ENCODE measurements around the gene SNRPD3. TPM values are rescaled to one million over a fixed set of nuclear protein-coding genes. Genes with fewer than 3 reads are reported as not detected.

SNRPD3 gene
- total RNA-seq, 1 donor, result 57.5 TPM

DNA sequence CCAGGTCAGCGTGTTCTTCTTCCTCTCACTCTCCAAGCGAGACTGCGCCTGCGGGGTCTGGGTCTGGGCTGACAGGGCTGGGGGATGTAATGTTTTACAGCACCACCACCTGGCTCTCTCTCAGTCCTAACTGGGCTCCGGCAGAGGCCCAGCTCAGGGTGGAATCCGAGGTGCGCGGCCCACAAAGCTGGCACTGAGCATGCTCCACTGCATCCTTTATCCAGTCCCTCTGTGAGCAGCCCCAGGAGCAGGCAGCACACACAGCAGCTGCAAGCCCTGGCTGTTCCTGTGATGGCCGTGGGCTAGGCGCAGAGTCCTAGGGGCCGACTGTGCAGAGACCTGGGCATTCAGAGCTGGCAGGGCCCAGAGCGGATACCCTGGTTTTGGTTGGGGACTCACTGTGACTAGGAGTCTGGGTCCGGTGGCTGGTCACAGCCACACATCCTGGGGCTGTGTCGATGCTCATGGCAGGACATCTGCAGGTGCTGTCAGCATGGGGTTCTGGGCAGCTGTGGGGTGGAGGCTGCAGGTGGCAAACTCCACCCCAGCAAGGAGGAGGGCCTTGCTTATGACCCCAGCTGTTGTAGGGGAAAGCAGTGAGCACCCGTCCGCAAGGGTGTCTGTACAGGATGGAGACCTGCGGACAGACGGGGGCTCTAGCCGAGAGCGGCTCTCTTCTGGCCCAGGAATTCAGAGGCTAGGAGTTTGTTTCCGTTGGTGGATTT, 33.1 kb downstream of the SNRPD3 start:
- no peaks in the 10 kb centered on the region for H3K9me3 ChIP-seq (ENCODE audit: low read depth, low read length)
- no peak overlapping the region for H3K27ac ChIP-seq (ENCODE audit: low read depth, low read length)
- no peak for DNase-seq (ENCODE audit: insufficient read length, low spot score, missing footprints)
- H3K79me2 ChIP-seq (ENCODE audit: insufficient read depth, low read length), result no peaks in the 10 kb centered on the region
- H4K20me1 ChIP-seq (ENCODE audit: insufficient read depth, low read length), result no peaks in the 10 kb centered on the region
- peaks cover 7% of the 10 kb centered on the region for H3K4me1 ChIP-seq (ENCODE audit: insufficient read depth, low read length)
- no peaks in the 10 kb centered on the region for H3K27me3 ChIP-seq (ENCODE audit: insufficient read depth, low read length)
- H3K4me2 ChIP-seq (ENCODE audit: insufficient read depth, low read length), result no peak overlapping the region
- TF ChIP-seq, protein P1, sequence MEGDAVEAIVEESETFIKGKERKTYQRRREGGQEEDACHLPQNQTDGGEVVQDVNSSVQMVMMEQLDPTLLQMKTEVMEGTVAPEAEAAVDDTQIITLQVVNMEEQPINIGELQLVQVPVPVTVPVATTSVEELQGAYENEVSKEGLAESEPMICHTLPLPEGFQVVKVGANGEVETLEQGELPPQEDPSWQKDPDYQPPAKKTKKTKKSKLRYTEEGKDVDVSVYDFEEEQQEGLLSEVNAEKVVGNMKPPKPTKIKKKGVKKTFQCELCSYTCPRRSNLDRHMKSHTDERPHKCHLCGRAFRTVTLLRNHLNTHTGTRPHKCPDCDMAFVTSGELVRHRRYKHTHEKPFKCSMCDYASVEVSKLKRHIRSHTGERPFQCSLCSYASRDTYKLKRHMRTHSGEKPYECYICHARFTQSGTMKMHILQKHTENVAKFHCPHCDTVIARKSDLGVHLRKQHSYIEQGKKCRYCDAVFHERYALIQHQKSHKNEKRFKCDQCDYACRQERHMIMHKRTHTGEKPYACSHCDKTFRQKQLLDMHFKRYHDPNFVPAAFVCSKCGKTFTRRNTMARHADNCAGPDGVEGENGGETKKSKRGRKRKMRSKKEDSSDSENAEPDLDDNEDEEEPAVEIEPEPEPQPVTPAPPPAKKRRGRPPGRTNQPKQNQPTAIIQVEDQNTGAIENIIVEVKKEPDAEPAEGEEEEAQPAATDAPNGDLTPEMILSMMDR (IDR thresholded peaks at IDR 0.05; ENCODE audit: extremely low read depth, low read depth, low read length), result no peak
- H2AFZ ChIP-seq (ENCODE audit: low read length), result no peak overlapping the region
- H3K4me3 ChIP-seq (ENCODE audit: insufficient read depth, low read length), result no peak overlapping the region
- no peaks in the 10 kb centered on the region for H3K36me3 ChIP-seq (ENCODE audit: insufficient read depth, low read length)

DNA sequence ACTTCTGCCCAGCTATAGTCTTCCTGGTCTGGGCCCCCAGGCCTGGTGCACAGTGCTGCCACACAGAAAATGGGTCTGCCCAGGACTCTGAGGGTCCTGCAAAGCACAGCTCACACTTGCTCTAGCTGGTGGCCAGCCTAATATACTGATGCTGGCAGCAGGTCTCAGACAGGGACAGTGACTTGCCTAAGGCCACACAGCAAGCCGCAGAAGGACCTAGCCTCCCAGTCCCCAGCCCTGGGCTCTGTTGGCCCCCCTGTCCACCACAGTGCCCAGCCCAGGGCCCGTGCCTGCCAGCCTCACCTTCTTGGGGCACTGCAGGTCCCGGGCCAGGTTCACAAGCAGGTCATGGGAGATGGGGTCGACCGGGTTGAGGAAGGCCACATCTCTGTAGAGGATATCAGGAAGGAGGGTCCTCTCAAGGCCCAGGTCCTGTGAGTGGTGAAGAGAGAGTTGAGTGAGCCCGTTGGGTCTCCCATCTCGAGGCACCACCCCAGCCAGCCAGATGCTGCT, 33.8 kb downstream of the SNRPD3 start:
- TF ChIP-seq, protein P1 (IDR thresholded peaks at IDR 0.05; ENCODE audit: extremely low read depth, low read depth, low read length), result no peak
- H3K4me2 ChIP-seq (ENCODE audit: insufficient read depth, low read length), result no peak overlapping the region
- H2AFZ ChIP-seq (ENCODE audit: low read length), result no peak overlapping the region
- H3K4me1 ChIP-seq (ENCODE audit: insufficient read depth, low read length), result peaks cover 7% of the 10 kb centered on the region
- H3K4me3 ChIP-seq (ENCODE audit: insufficient read depth, low read length), result no peak overlapping the region
- no peaks in the 10 kb centered on the region for H3K36me3 ChIP-seq (ENCODE audit: insufficient read depth, low read length)
- no peak overlapping the region for H3K27ac ChIP-seq (ENCODE audit: low read depth, low read length)
- H4K20me1 ChIP-seq (ENCODE audit: insufficient read depth, low read length), result no peaks in the 10 kb centered on the region
- no peaks in the 10 kb centered on the region for H3K9me3 ChIP-seq (ENCODE audit: low read depth, low read length)
- no peaks in the 10 kb centered on the region for H3K27me3 ChIP-seq (ENCODE audit: insufficient read depth, low read length)
- DNase-seq (ENCODE audit: insufficient read length, low spot score, missing footprints), result peak; percentile 74
- H3K79me2 ChIP-seq (ENCODE audit: insufficient read depth, low read length), result no peaks in the 10 kb centered on the region

DNA sequence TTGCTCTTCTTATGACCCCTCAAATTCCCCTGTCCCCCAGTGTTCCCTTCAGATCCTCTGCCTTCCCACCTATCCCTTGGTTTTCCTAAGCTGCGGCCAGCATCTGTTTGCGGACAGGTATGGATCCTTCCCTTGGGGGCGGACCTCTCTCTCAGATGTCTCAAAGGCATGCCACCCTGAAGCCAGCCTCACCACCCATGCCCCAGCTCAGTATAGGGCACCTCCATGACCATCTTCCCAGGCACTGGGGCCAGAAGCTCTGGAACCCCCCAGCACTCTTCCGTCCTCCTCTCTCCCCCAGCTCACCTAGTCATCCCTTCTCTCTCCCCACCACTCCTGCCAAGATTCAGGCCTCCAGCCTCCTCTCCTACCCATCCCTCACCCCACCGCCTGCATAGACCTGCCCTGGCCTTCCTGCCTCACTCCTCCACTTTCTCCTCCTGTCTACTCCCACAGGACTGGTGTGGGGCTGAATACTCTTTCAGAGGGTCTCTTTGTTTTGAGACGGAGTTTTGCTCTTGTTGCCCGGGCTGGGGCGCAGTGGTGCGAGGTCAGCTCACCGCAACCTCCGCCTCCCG, 34.9 kb downstream of the SNRPD3 start:
- no peak overlapping the region for H2AFZ ChIP-seq (ENCODE audit: low read length)
- H3K4me3 ChIP-seq (ENCODE audit: insufficient read depth, low read length), result no peak overlapping the region
- H3K36me3 ChIP-seq (ENCODE audit: insufficient read depth, low read length), result no peaks in the 10 kb centered on the region
- no peaks in the 10 kb centered on the region for H4K20me1 ChIP-seq (ENCODE audit: insufficient read depth, low read length)
- H3K79me2 ChIP-seq (ENCODE audit: insufficient read depth, low read length), result no peaks in the 10 kb centered on the region
- H3K4me2 ChIP-seq (ENCODE audit: insufficient read depth, low read length), result no peak overlapping the region
- H3K9me3 ChIP-seq (ENCODE audit: low read depth, low read length), result no peaks in the 10 kb centered on the region
- TF ChIP-seq, protein P1 (IDR thresholded peaks at IDR 0.05; ENCODE audit: extremely low read depth, low read depth, low read length), result no peak
- H3K4me1 ChIP-seq (ENCODE audit: insufficient read depth, low read length), result peaks cover 7% of the 10 kb centered on the region
- DNase-seq (ENCODE audit: insufficient read length, low spot score, missing footprints), result peak; percentile 51
- H3K27ac ChIP-seq (ENCODE audit: low read depth, low read length), result no peak overlapping the region
- no peaks in the 10 kb centered on the region for H3K27me3 ChIP-seq (ENCODE audit: insufficient read depth, low read length)

DNA sequence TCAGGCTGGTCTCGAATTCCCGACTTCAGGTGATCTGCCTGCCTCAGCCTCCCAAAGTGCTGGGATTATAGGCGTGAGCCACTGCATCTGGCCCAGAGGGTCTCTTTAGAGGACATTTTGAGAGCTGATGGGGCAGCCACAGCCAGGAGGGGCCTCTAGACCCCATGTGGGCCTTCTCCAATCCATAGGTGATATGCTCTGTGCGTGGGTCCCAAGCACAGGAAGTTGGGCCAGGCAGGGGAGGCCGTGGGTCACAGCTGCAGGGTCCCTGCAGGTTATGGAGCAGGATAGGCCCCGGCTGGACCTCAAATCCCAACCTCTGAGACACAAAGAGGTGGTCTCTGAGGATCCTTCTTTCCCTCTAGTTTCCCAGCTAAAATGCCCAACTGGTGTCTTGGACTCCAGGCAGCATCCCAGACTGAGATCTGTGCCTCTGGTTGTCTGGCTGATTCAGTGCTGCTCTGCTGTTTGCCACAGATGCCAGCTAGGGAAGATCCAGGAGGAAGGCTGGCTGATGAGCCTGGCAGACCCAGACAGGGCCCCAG, 35.6 kb downstream of the SNRPD3 start:
- Histone ChIP-seq H3K9me3 (ENCODE audit: low read depth, low read length) (no peaks in the 10 kb centered on the region), H2AFZ (ENCODE audit: low read length) (no peak overlapping the region), H3K4me2 (ENCODE audit: insufficient read depth, low read length) (no peak overlapping the region), H3K27me3 (ENCODE audit: insufficient read depth, low read length) (no peaks in the 10 kb centered on the region), H3K4me3 (ENCODE audit: insufficient read depth, low read length) (no peak overlapping the region), H3K27ac (ENCODE audit: low read depth, low read length) (no peak overlapping the region), H3K79me2 (ENCODE audit: insufficient read depth, low read length) (no peaks in the 10 kb centered on the region), H3K4me1 (ENCODE audit: insufficient read depth, low read length) (peaks cover 7% of the 10 kb centered on the region), H4K20me1 (ENCODE audit: insufficient read depth, low read length) (no peaks in the 10 kb centered on the region), H3K36me3 (ENCODE audit: insufficient read depth, low read length) (no peaks in the 10 kb centered on the region)
- peak; percentile 73 for DNase-seq (ENCODE audit: insufficient read length, low spot score, missing footprints)
- TF ChIP-seq, protein P1 (IDR thresholded peaks at IDR 0.05; ENCODE audit: extremely low read depth, low read depth, low read length), result no peak
